ENCODE data around the gene TTC6.

Gene TTC6

DNA sequence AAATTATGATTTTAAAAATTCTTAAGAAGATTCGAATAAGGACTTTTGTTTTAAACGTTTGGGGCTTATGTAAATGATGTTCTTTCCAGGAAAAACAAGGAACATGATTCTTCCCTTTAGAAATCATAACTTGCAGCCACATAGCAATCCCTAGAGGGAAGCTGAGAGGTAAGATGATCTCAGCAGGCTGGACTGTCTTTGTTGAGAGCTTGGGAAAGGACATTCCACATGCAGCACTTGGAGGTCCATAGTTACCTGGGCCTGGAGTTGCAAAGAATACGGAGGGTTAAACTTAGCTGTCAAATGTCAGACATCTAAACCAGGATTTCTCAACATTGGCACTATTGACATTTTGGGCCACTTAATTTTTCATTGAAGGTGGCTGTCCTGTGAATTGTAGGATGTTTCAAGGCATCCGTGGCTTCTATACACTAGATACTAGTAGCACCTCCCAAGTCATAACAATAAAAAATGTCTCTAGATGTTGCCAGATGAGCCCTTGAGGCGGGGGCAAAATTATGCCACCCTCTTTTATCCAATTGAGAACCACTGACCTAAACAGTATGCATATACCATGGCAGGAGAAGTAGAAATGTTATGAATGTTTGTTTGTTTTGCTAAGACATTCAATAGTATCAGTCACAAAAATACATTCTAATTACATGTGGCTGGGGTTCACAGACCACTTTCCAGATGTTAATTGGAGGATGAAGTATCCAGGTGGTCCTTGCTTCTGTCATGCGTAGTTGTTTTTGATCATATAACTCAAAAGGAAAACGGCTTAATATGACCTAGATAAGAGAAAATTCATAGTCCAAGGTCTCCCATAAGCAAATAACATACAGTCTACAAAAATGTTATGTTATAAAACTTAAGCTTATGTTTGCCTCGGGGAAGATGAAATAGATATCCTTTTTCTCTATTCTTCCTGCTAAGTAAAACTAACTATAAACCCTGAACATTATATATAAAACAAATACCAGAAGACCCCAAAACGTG lies 30.5 kb downstream of the TTC6 start:
- DNase-seq, result no peak

DNA sequence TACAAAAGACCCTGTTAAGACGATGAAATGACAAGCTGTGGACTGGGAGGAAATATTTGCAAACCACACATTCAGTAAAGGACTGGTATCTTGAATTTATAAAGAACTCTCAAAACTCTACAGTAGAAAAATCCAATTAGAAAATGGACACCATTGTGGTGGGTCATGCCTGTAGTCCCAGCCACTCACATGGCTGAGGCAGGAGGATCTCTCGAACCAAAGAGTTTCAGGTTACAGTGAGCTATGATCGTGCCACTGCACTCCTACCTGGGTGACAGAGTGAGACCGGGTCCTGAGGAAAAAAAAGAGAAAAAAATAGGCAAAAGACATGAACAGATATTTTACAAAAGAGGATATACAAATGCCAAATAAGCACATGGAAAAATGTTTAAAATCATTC lies 41.9 kb downstream of the TTC6 start:
- DNase-seq, result no peak

DNA sequence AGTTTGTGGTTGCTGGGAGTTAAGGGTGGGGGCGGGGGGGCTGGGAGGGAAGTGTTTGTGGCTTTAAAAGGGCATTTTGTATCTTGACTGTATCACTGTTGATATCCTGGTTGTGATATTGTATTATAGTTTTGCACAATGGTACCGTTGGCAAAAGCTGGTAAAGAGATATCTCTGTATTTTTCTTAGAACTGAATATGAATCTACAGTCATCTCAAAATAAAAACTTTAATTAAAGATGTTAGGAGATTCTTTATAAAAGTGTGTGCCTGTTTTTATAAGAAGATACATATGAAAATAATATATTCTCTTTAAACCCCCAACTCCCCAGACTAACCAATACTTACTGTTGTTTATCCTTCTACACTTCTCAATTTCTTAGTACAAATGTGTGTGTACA lies 43.2 kb downstream of the TTC6 start:
- no peak for DNase-seq

DNA sequence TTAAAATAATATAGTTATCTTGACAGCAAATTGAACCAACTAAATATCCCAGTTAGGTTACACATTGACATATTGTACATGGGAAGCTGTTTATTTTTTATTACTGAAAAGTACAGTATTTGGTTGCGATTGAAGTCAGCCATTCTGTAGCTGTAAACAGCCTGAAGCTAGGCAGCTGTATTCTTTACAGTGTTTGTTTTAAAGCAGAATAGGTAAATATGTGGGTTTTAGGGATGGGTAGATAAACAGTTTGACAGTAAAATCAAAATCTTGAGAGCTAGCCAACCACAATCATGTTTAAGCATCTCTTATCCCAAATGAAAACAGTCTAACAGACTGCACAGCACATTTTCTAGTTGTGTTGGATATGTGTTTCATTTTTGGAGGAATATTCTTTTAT lies 45.7 kb downstream of the TTC6 start:
- no peak for DNase-seq

DNA sequence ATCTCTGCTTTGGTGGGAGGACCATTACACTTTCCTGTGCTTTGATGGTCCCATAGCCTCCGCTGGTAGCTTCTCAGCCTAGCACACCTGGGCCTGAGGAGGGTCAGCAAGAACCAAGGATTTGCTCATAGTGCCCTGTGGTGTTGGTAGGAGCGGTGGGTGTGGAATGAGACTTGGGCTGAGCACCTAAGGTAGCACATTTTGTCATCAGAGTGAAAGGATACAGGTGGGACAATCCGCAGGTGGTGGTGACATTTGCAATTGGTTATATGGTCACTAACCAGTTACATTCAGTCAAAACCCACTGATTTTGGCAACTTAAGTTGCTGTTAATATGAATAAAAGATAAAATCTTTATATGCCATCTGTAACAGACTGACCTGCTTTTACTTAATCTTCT lies 46.7 kb downstream of the TTC6 start:
- no peak for DNase-seq

DNA sequence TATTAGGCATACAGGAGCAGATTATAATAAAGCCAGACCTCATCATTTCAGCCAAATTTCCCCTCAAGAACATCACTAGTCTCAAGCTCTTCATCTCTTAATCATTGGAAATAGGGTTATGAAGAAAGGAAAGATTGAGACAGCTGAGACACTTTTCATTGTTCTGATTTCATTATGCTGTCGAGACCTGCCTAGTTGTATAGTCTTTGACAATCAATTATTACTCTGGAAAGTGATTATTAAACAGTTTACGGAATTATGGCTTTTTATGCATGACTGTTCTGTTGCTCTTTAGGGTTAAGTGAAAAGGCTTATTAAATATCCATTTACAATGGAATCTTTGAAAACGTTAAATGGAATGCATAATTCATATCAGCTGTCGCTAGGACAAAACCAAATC lies 48.3 kb downstream of the TTC6 start:
- no peak for DNase-seq

All from NCI-H774 (cell line).